ELR (cell line): ENCODE results near the gene TTBK2.

ENCODE experiments used
- DNase-seq: peaks from one replicate; pipeline ENCODE4 v3.0.0-alpha.2; 2015; ENCODE audit warnings: low read depth

Gene TTBK2

DNA sequence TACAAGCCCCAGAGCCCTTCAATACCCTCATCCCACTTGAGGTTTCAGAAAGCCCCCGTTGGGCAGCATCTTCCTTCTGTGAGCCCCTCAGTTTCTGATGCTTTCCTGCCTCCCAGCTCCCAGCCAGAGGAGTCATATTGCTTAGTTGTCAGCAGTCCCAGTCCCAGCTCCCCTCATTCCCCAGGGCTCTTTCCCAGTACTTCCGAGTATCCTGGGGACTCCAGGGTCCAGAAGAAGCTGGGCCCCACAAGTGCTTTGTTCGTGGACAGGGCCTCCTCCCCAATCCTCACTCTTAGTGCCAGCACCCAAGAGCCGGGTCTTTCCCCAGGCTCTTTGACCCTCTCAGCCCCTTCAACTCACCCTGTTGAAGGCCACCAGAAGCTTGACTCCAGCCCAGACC is 227.6 kb downstream of the TTBK2 start:
- DNase-seq, result no peak

DNA sequence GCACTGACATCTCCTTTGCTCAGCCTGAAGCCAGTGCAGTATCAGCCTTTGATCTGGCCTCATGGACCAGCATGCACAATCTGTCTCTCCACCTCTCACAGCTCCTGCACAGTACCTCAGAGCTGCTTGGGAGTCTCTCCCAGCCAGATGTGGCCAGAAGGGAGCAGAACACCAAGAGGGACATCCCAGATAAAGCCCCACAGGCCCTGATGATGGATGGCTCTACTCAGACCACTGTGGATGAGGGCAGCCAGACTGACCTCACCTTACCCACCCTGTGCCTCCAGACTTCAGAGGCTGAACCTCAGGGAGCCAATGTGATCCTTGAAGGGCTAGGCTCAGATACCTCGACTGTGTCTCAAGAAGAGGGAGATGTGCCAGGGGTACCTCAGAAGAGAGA is 228.0 kb downstream of the TTBK2 start:
- no peak for DNase-seq

DNA sequence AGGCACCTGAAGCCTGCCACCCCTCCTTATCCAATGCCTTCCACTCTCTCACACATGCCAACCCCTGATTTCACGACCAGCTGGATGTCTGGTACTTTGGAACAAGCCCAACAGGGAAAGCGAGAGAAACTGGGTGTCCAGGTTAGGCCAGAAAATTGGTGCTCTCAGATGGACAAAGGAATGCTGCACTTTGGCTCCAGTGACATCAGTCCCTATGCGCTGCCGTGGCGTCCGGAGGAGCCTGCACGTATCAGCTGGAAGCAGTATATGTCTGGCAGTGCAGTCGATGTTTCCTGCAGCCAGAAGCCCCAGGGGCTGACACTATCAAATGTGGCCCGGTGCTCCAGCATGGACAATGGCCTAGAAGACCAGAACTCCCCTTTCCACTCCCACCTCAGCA is 228.8 kb downstream of the TTBK2 start:
- no peak for DNase-seq

DNA sequence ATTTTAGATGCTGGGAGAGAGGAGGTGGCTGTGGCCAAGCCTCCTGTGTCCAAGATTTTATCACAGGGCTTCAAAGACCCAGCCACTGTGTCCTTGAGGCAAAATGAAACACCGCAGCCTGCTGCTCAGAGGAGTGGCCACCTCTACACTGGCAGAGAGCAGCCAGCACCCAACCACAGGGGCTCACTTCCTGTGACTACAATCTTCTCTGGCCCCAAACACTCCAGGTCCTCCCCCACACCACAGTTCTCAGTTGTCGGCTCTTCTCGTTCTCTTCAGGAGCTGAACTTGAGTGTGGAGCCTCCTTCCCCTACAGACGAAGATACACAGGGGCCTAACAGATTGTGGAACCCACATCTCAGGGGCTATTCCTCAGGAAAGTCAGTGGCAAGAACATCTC is 229.3 kb downstream of the TTBK2 start:
- no peak for DNase-seq
